BE2C (cell line): Measurements from ENCODE around the gene TP63.

Source experiments
- DNase-seq: peaks from one replicate; pipeline ENCODE4 v3.0.0-alpha.2; 2020
- H3K27me3 ChIP-seq: fragments of 250-450 bp; sonication (Bioruptor Pico); 2 replicates; pipeline ENCODE4 v1.5.1; 2020; ENCODE audit warnings: mild to moderate bottlenecking
- H3K36me3 ChIP-seq: fragments of 250-450 bp; sonication (Bioruptor Pico); 2 replicates; pipeline ENCODE4 v1.5.1; 2020; ENCODE audit warnings: mild to moderate bottlenecking
- H3K4me1 ChIP-seq: fragments of 250-450 bp; sonication (Bioruptor Pico); 2 replicates; pipeline ENCODE4 v1.5.1; 2020
- H3K4me3 ChIP-seq: 2 replicates; pipeline ENCODE4 v1.5.1; 2011; ENCODE audit warnings: low read depth, low read length
- H3K9me3 ChIP-seq: fragments of 250-450 bp; sonication (Bioruptor Pico); 2 replicates; pipeline ENCODE4 v1.5.1; 2020
- TF ChIP-seq, protein P1 (sequence below): IDR thresholded peaks from 2 replicates; pipeline ENCODE4 v1.5.1; 2012; ENCODE audit warnings: mild to moderate bottlenecking, low read depth, low read length

TP63 gene

DNA sequence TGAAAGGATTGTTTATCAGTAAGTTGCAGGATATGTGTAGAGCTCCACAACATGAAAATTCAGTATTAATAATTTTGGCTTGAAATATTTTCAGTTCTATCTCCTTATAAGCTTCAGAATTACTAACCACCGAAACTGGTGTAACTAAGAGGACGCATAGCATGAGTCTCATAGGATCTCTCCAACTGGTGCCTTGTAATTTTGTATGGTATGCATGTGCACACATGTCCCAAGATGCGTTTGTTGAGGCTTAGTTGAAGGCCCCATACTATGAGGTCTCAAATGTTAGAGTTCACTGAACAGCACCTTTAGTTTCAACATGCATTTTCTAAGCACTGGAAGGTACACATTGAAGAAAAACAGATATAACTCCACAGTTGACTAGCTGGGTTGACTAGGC, 195.4 kb downstream of the TP63 start:
- H3K4me1 ChIP-seq, result no peaks in the 10 kb centered on the region
- TF ChIP-seq, protein P1, sequence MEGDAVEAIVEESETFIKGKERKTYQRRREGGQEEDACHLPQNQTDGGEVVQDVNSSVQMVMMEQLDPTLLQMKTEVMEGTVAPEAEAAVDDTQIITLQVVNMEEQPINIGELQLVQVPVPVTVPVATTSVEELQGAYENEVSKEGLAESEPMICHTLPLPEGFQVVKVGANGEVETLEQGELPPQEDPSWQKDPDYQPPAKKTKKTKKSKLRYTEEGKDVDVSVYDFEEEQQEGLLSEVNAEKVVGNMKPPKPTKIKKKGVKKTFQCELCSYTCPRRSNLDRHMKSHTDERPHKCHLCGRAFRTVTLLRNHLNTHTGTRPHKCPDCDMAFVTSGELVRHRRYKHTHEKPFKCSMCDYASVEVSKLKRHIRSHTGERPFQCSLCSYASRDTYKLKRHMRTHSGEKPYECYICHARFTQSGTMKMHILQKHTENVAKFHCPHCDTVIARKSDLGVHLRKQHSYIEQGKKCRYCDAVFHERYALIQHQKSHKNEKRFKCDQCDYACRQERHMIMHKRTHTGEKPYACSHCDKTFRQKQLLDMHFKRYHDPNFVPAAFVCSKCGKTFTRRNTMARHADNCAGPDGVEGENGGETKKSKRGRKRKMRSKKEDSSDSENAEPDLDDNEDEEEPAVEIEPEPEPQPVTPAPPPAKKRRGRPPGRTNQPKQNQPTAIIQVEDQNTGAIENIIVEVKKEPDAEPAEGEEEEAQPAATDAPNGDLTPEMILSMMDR, result no peak
- no peak for DNase-seq
- H3K27me3 ChIP-seq, result no peaks in the 10 kb centered on the region
- H3K36me3 ChIP-seq, result no peaks in the 10 kb centered on the region
- H3K4me3 ChIP-seq, result no peak overlapping the region
- no peaks in the 10 kb centered on the region for H3K9me3 ChIP-seq

DNA sequence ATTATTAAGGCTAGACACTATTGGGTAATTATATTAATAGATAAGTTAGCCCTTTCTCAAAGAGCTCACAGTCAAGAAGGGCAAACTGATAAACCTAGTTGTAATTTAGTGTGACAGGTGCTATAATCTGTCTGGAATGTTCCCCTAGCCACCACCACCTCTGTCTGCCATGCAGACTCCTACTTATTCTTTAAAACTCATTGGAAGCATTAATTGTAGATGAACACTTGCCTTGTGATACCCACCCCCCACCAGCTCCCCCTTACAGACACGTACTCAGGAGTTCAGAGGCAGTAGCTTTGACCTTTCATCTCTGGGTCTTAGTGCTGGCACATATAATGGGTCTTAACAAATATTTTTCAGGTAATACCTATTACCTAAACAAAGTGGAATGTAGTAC, 195.9 kb downstream of the TP63 start:
- no peaks in the 10 kb centered on the region for H3K27me3 ChIP-seq
- no peak overlapping the region for H3K4me3 ChIP-seq
- TF ChIP-seq, protein P1, result no peak
- no peak for DNase-seq
- H3K36me3 ChIP-seq, result no peaks in the 10 kb centered on the region
- no peaks in the 10 kb centered on the region for H3K9me3 ChIP-seq
- no peaks in the 10 kb centered on the region for H3K4me1 ChIP-seq

DNA sequence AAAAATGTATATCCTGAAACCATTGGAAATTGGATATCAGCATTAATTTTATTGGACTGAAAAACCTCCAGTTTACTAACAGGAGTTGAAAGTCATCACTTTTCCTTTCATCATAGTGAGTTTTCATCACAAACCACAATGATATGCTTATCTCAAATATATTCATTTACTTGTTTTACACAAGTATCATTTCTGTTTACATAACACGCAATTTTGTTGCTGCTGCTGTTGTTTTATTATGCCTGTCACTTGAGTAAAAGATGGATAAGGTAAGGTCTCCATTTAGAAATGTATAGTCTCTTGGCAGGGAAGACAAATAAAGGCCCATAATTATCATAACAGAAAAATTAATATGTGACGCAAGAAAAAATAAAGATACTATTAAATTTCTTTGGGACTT, 199.2 kb downstream of the TP63 start:
- H3K36me3 ChIP-seq, result no peaks in the 10 kb centered on the region
- H3K9me3 ChIP-seq, result no peaks in the 10 kb centered on the region
- no peaks in the 10 kb centered on the region for H3K27me3 ChIP-seq
- DNase-seq, result no peak
- no peak overlapping the region for H3K4me3 ChIP-seq
- H3K4me1 ChIP-seq, result no peaks in the 10 kb centered on the region
- TF ChIP-seq, protein P1, result no peak

DNA sequence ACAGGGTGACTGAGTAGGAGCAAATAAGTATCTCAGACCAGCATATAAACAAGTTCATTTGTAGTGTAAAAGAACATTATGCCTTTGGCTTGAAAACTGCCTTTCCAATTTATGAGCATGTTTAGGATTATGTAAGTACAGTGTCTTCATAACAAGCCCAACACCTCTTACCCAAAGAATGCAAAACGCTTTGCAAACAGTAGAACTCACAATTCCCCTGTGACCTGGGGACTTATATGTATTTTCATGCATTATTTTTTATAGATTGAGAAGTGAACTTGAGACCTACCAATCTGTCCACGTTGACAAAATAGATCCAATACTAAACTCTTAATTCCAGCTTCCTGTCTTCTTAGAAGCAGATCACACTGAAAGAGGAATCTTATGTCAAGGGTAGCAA, 202.1 kb downstream of the TP63 start:
- no peaks in the 10 kb centered on the region for H3K4me1 ChIP-seq
- no peaks in the 10 kb centered on the region for H3K36me3 ChIP-seq
- H3K9me3 ChIP-seq, result no peaks in the 10 kb centered on the region
- H3K27me3 ChIP-seq, result no peaks in the 10 kb centered on the region
- H3K4me3 ChIP-seq, result no peak overlapping the region
- TF ChIP-seq, protein P1, result no peak
- no peak for DNase-seq

DNA sequence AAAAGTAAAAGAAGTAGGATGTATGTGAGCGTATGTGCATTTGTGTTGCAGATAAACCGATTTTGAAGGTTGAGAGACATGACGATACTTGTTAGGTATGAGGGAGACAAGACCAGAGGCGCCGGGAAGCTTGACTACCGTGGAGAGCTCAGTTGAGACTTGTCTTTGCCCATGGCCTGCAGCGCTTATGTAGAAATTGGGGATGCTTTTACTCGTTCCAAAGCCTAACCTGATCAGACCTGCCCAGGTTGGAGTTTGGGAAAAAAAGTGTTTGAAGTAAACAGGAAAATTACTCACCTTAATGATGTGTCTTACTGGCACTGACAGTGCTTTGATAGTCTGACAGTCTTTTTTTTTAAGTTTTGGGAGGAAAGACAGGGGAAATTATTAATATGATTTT, 202.8 kb downstream of the TP63 start:
- no peak overlapping the region for H3K4me3 ChIP-seq
- no peaks in the 10 kb centered on the region for H3K4me1 ChIP-seq
- no peaks in the 10 kb centered on the region for H3K27me3 ChIP-seq
- H3K9me3 ChIP-seq, result no peaks in the 10 kb centered on the region
- DNase-seq, result no peak
- no peaks in the 10 kb centered on the region for H3K36me3 ChIP-seq
- TF ChIP-seq, protein P1, result no peak

DNA sequence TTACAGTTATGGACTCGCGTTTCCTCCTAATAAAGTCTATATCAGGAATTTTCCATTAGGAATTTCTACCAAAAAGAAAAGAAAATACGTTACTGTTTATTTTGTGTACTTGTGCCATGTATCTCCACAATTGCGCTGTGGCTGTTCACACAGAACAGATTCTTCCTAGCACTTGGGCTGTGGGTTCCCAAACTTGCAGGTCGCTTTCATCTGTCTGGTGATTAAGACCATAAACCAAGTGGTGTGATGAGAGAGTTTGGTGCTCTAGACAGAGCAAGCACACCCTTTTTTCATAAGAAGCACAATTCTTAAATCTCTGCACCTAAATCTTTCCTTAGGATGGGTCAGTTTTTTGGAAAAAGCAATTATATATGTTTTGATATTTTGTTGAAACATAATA, 203.3 kb downstream of the TP63 start:
- Histone ChIP-seq H3K4me3 (no peak overlapping the region), H3K9me3 (no peaks in the 10 kb centered on the region), H3K27me3 (no peaks in the 10 kb centered on the region), H3K36me3 (no peaks in the 10 kb centered on the region), H3K4me1 (no peaks in the 10 kb centered on the region)
- DNase-seq, result no peak
- TF ChIP-seq, protein P1, result no peak
